GM06990 (cell line): ENCODE results near the gene MGAM2.

Experiments
- DNase-seq: peaks from one replicate; pipeline ENCODE4 v3.0.0-alpha.2; 2011; ENCODE audit not compliant: insufficient read length; ENCODE audit errors: extremely low read depth
- H3K27me3 ChIP-seq: replicated peaks from 2 replicates; pipeline ENCODE4 v1.6.0; 2011; ENCODE audit warnings: low read length; ENCODE audit not compliant: control insufficient read depth, insufficient read depth
- H3K36me3 ChIP-seq: 2 replicates; pipeline ENCODE4 v1.5.1; 2011; ENCODE audit warnings: low read length; ENCODE audit not compliant: control insufficient read depth, insufficient read depth
- H3K4me3 ChIP-seq: replicated peaks from 2 replicates; pipeline ENCODE4 v1.5.1; 2011; ENCODE audit warnings: low read depth, mild to moderate bottlenecking, control low read depth, low read length
- CTCF ChIP-seq: IDR thresholded peaks from 2 replicates; pipeline ENCODE4 v1.5.1; 2011; ENCODE audit warnings: low read length, control low read depth, mild to moderate bottlenecking, inconsistent platforms; ENCODE audit not compliant: insufficient read depth, poor library complexity, severe bottlenecking

The MGAM2 gene

GRCh38 chr7:142188154-142188553 lies 76.6 kb downstream of the MGAM2 start:
- no peak for TF ChIP-seq CTCF
- H3K36me3 ChIP-seq = no peaks in the 10 kb centered on the region
- no peak for DNase-seq
- H3K27me3 ChIP-seq = no peaks in the 10 kb centered on the region; the same call in 1 of the 2 replicates
- H3K4me3 ChIP-seq = no peak overlapping the region

GRCh38 chr7:142188846-142189245 lies 77.3 kb downstream of the MGAM2 start:
- DNase-seq = no peak
- no peaks in the 10 kb centered on the region; the same call in none of the 2 replicates for H3K27me3 ChIP-seq
- no peak overlapping the region for H3K4me3 ChIP-seq
- no peaks in the 10 kb centered on the region for H3K36me3 ChIP-seq
- no peak for TF ChIP-seq CTCF

GRCh38 chr7:142194201-142194600 lies 82.7 kb downstream of the MGAM2 start:
- TF ChIP-seq CTCF = no peak
- Histone ChIP-seq H3K4me3 (no peak overlapping the region), H3K27me3 (no peaks in the 10 kb centered on the region; the same call in 1 of the 2 replicates), H3K36me3 (no peaks in the 10 kb centered on the region)
- no peak for DNase-seq

GRCh38 chr7:142196066-142196840 lies 84.7 kb downstream of the MGAM2 start:
- no peaks in the 10 kb centered on the region; the same call in 1 of the 2 replicates for H3K27me3 ChIP-seq
- H3K36me3 ChIP-seq = no peaks in the 10 kb centered on the region
- DNase-seq = no peak
- no peak for TF ChIP-seq CTCF
- no peak overlapping the region for H3K4me3 ChIP-seq

GRCh38 chr7:142200206-142200605 lies 88.7 kb downstream of the MGAM2 start:
- TF ChIP-seq CTCF = no peak
- H3K27me3 ChIP-seq = no peaks in the 10 kb centered on the region; the same call in 1 of the 2 replicates
- DNase-seq = no peak
- H3K36me3 ChIP-seq = no peaks in the 10 kb centered on the region
- H3K4me3 ChIP-seq = no peak overlapping the region
